NCI-H187 (cell line): ENCODE results near the gene MICA.

ENCODE experiments used
- DNase-seq, 2 experiments: peaks; one replicate each; lab custom pipeline; 2025; lab: John Stamatoyannopoulos, UW

MICA gene

GRCh38 chr6:31460361-31461025 is 57.1 kb downstream of the MICA start:
- no peak for DNase-seq

- no peak for DNase-seq
Measured at GRCh38 chr6:31462026-31462963, 58.9 kb downstream of the MICA start.

GRCh38 chr6:31462964-31463870 is 59.8 kb downstream of the MICA start:
- peak; percentile 16 to 43 for DNase-seq

GRCh38 chr6:31464252-31465184 is 61.1 kb downstream of the MICA start:
- no peak for DNase-seq
